Raji (cell line): ENCODE measurements around the gene RANBP1.

Source experiments
- POLR2A ChIP-seq: IDR thresholded peaks from 2 replicates; pipeline ENCODE4 v1.6.1; 2011; ENCODE audit warnings: low read depth, low read length, control low read depth; ENCODE audit not compliant: insufficient read depth

The RANBP1 gene

DNA sequence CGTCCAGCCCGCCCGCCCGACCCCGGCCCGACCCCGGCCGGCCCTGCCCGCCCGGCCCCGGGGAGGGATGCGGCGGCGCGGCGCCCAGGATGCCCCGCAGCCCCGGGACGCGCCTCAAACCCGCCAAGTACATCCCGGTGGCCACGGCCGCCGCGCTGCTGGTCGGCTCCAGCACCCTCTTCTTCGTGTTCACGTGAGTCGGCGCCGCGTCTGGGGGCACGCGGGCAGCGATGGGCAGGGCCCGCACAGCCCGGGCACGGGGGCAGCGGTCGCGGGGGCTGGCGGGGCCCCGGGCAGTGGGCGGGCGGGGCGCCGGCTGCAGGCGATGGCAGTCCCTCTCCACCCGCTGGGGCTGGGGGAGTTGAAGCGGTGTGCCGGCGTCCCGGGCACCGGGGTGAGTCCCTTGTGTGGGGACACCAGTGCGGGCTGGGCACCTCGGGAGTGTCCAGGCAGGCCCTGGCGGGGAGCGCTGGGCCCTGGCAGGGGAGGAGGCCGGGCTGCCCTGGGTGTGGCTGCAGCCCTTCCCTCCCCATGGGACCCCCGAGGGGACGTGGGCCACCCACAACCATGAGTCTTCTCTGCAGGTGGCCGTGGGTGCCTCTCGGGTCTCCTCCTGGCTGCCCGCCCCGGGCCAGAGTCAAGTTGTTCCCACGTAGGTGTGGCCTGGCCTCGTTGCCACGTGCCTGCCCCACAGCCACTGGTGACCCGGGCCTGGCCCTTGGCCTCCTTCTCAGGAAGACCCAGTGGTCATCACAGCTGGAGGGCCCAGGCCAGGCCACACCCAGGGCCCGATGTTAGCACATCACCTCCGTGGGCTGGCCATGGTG lies 16.2 kb downstream of the RANBP1 start:
- TF ChIP-seq POLR2A: no peak

DNA sequence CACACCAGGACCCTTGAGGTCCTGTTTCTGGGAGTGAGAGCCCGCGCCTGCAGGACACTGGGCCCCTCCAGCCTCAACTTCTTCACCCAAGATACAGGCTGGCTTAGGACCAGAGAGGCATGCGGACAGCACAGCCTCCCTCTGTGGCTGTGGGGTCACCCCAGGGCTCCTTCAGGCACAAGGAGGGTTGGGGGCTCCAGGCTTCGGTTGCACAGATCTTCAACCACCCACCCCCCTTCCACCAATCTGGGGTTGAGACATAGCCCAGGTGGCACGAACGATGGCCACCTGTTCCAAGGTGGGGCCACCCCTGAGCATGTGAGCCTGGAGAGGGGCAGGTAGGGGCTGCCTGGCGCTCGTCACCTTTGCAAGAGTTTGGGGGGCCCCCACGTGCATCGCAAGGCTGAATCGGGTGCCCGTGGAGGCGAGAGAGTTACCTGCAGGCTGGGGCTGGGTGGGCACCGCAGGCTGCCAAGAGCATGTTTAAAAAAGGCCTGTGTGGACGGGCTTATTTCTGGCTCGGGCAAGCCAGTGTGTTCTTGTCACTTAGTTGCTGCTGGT lies 16.9 kb downstream of the RANBP1 start:
- no peak for TF ChIP-seq POLR2A

DNA sequence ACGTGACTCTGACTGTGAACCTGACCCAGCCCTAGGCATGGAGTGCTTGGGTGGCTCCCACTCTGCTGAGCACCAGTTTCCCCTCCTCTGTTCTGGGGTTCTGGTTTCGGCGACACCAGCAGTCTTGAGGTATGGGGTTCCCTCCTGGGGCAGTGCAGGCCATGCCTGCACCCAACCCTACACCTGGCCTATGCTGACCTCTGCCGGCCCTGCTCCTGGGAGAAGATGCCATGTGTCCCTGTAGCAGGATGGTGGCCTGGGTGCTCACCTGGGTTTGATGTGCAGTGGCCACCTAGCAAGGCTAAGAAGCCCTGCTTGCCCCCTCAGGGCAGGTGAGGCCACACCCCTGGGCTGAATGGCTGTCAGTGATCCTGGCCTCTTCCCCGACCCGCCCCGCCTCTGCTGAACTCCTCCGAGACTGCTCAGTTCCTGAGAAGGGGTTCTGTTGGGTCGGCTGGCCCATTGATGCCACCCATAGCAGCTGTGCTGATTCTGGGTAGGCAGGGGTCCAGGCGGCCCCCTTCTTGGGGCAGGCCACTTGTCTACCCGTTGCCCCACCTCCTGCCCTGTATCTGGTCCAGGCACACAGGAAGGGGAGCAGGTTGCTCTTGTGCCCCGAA lies 18.1 kb downstream of the RANBP1 start:
- TF ChIP-seq POLR2A: no peak

DNA sequence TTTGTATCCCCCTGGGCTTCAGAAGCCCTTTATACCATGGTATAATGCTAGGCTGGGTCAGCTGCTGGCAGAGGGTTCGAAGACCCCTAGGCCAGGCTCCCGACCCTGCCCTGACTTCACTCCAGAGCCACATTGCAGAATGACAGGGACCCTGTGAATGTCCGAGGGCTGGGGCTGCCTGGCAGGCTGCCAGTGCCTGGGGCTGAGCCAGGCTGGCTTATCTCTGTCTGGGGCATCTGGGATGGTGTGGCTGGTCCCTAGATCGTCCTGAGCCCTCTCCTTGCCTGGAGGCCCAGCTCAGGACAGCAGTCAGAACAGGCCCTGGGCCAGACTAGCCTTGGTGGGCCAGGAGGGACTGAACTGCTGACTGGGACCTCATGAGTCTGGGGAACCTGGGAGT lies 19.4 kb downstream of the RANBP1 start:
- no peak for TF ChIP-seq POLR2A

DNA sequence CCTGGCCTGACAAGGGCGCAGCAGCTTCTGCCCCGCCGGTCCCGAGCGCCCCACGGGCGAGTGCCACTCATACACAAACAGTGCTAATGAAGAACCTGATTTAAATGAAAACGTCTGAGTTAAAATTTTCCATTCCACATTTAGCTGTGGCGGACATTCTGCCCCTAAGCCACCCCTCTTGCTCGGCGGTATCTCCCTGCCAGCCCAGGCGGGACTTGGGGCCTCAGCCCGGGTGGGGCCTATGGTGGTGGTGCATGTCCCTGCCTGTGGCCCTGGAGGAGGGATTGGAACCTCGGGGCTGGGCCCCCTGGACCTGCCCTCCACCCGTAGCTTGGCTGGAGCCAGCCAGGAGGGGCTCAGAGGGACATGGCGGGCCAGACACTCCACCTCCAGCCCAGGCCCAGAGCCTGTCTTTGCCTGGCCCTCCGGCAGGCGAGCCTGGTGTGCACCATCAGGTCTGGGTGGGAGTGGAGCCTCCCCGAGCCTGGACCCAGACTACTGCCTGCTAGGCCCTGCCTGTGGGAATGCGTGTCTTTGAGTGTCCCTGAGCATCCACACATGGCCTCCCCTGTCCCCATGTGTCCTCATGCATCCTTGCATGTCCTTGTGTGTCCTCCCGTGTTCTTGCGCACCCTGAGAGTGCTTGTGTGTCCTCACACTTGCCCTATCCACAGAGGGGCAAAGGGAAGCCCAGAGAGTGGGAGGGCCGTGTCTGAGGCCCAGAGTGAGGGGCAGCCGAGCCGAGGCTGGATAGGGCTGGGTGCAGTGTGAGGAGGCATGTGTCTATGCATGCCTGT lies 20.1 kb downstream of the RANBP1 start:
- TF ChIP-seq POLR2A: no peak

DNA sequence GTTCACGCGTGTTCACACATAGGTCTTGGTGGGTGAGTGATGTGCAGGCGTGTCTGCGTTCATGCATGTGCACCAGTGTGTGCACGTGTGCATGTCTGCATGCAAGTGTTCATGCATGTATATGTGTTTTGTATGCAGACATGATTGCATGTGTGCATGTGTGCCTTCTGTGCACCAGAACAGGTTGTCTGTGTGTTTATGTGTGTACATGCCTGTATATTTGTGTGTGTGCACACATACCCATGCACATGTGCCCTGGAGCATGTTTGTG lies 20.6 kb downstream of the RANBP1 start:
- no peak for TF ChIP-seq POLR2A

DNA sequence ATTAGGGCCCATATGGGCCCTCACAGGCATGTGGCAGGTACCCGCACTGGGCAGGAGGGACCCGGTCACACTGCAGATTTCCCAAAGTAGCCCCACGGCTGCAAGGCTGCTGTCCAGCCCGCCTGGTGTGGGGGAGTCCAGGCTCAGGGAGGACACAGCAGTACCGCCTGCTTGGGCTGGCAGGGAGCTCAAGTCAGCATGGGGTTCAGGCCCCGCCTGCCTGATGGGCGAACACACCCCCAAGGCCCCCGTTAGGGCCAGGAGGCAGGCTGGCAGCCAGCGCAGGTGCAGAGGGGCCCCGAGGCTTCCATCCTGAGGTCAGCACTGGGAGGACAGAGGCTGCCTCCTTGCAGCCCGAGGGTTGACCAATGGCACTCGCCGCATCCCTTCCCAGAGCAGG lies 21.2 kb downstream of the RANBP1 start:
- TF ChIP-seq POLR2A: no peak

DNA sequence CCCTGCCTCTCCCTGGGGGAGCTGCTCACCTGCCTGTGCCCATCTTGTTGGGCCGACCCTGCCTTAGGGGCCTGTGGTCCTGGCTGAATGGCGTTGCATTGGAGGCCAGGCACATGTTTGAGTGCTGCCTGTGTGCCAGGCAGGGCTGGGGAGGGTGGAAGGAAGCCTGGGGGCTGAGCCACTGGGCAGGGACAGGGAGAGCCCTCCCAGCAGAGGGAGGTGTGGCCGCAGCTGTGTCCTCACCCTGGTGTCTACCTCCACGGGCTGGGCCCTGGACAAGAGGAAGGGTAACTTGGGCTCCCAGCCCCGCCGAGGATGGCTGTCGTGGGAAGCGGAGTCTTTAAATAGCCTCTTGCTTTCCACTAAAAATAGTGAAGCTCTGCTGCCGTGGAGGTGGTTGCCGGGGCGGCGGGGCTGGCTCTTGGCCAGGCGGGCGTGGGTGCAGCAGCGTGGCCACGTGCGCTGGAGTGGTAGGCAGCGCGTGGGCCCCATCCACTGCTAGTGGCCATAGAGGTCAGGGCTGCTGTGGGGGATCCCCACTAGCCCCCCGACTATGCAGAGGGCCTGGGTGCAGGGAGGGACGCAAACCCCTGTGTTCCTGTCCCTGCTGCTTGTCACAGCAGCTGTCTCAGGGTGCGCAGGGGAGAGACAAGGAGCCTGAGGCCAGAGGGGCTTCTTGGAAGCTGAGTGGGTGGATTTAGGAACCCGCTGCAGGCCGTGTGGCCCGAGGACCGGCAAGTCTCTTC lies 21.9 kb downstream of the RANBP1 start:
- TF ChIP-seq POLR2A: no peak

DNA sequence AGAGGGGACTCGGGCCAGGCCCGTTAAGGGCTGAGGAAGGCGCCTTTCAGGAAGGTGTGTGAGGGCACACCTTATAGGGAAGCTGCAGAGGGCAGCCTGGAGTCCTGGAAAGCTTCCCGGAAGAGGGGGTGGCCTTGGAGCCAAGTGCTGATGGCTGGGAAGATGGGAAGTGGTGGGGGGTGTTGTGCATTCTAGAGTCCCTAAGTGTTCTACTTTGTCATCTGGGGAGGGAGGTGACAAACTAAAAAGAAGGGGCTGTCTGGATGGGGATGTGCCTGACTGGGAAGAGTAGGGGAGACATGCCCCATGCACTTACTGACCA lies 22.5 kb downstream of the RANBP1 start:
- TF ChIP-seq POLR2A: no peak

DNA sequence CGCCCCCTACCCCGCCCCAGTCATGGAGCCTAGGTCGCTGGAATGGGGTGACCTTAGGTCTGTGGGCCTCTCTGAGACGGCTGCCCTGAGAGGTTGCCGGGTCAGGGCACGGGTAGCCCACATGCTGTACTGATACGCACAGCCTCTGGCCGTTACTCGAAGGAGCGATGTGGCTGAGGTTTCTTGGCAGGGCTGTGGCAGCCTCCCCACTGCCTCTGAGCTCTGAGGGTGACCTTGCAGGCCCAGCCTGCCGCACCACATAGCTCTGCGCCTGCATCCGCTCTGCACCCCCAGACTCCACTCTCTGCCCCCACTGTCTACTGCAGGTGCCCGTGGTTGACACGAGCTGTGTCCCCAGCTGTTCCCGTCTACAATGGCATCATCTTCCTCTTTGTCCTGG lies 23.0 kb downstream of the RANBP1 start:
- no peak for TF ChIP-seq POLR2A

DNA sequence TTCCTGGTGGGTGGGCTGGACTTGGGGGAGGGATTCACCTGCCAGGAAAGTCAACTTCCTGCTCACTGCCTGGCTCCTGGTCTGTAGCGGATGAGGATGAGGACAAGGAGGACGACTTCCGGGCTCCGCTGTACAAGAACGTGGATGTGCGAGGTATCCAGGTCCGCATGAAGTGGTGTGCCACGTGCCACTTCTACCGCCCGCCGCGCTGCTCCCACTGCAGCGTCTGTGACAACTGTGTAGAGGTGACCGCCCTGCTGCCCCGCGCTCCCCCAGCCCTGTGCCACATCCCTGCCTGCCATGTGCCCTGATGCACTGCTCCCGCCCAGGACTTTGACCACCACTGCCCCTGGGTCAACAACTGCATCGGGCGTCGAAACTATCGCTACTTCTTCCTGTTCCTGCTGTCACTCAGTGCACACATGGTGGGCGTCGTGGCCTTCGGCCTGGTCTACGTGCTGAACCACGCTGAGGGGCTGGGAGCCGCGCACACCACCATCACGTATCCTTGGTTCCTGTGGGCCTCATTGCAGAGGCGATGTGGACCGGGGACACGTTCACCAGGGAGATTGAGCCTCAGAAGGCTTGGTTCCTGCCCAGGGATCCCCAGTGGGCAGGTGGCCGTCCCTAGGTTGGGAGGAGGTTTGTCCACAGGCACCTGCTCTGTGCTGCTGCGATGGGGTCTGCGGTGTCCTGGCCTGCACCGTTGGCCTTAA lies 23.6 kb downstream of the RANBP1 start:
- no peak for TF ChIP-seq POLR2A

DNA sequence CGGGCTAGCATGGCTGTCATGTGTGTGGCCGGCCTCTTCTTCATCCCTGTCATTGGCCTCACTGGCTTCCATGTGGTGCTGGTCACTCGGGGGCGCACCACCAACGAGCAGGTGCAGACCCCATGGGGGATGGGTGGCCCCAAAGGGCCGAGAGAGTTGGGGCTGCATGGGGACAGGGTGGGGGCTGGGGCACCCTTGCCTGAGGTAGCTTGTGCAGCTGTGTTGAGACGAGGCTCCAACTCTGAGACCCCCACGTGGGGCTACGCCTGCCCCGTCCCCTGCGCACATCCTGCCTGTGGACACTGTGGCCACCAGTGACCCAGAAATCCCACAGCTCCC lies 24.2 kb downstream of the RANBP1 start:
- no peak for TF ChIP-seq POLR2A

DNA sequence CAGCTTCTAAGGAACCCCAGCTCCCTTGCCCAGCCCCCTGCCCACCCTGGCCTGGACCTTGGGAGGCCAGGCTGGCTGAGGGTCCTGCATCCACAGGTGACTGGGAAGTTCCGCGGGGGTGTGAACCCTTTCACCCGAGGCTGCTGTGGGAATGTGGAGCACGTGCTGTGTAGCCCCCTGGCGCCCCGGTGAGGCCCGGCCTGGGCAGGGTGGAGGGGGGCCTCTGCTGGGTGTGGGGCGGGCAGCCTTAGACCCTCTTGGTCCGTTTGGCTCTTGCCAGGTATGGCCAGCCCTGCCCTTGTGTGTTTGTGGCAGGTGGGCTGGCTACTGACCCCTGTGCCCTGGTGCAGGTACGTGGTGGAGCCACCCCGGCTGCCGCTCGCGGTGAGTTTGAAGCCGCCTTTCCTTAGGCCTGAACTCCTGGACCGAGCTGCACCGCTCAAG lies 24.6 kb downstream of the RANBP1 start:
- no peak for TF ChIP-seq POLR2A

DNA sequence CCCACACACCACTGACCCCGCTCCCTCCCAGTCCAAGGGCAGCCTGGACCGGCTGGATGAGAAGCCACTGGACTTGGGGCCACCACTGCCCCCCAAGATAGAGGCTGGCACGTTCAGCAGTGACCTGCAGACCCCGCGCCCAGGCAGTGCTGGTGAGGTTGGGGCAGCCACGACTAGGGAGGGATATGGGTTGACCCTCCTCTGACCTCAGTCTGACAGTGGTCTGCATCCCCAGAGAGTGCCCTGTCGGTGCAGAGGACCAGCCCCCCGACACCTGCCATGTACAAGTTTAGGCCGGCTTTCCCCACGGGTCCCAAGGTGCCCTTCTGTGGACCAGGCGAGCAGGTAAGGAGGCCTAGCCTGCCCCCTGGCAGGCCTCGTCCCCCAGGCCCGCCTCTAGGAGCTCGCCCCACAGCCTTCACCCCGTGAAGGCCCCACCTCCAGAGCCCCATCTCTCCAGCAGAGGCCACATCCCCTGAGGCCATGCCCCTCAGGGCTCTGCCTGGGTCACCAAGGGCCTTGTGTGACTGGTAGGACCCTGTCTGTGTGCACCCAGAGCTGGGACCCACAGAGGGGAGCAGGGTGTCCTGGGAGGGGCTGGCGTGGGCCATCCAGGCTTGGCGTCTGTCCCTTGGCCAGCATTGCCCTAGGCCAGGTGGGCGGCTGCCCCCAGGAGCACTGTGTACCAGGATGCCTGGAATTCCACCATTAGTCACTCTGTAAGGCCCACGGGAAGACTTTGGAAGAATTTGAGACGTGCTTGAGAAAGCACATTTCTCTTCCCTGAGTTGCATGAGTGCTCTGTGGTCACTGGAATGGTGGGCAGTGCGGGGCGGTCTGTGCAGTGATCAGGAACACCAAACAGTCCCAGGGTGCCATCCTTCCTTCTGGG lies 25.5 kb downstream of the RANBP1 start:
- no peak for TF ChIP-seq POLR2A
